K562 (cell line): Measurements from ENCODE around the gene TFAP2E. TPM values are rescaled to one million over a fixed set of nuclear protein-coding genes. Genes with fewer than 3 reads are reported as not detected.
A peak's percentile ranks its signal among the peaks of the same experiment; 100 is the strongest.

Experiments
- ARID2 ChIP-seq: fragments of 450-650 bp; IDR thresholded peaks from 2 replicates; pipeline ENCODE4 v1.6.1; 2017; ENCODE audit warnings: antibody characterized with exemption, mild to moderate bottlenecking
- CTCFL ChIP-seq: IDR thresholded peaks from 2 replicates; pipeline ENCODE4 v1.6.1; 2011; ENCODE audit warnings: borderline replicate concordance, low read depth, mild to moderate bottlenecking, moderate library complexity, low read length; ENCODE audit not compliant: insufficient read depth, poor library complexity, severe bottlenecking
- E2F1 ChIP-seq: sonication (generic); formaldehyde crosslinking; IDR thresholded peaks from 2 replicates; pipeline ENCODE4 v1.8.1; 2023; ENCODE audit warnings: mild to moderate bottlenecking, missing genetic modification reagents, moderate library complexity
- MAZ ChIP-seq, 2 experiments: fragments of 450-650 bp in 1 of 2; sonication (generic) in 1 of 2; formaldehyde crosslinking; IDR thresholded peaks in 1 of 2; conservative IDR thresholded peaks in 1 of 2; 2 replicates each; pipeline versions ENCODE4 v1.4.0 to v1.5.0; 2020; ENCODE audit warnings: mild to moderate bottlenecking in 1 of 2, missing genetic modification reagents in 1 of 2
- MEF2D ChIP-seq: conservative IDR thresholded peaks from 2 replicates; pipeline ENCODE4 v1.6.1; 2016; ENCODE audit warnings: low read depth, missing genetic modification characterization, missing compliant biosample characterization
- NCOA2 ChIP-seq, 2 experiments: fragments of 450-650 bp; IDR thresholded peaks; 2 replicates each; pipeline ENCODE4 v1.6.1; 2018; ENCODE audit warnings: mild to moderate bottlenecking in 2 of 2, moderate library complexity in 1 of 2; ENCODE audit not compliant: partially characterized antibody in 2 of 2
- RBM39 ChIP-seq: fragments of 200-400 bp; formaldehyde crosslinking; optimal IDR thresholded peaks from 2 replicates; pipeline ENCODE3; 2018; ENCODE audit warnings: low read depth, low read length
- TAF9B ChIP-seq: fragments of 450-650 bp; IDR thresholded peaks from 2 replicates; pipeline ENCODE4 v1.6.1; 2018; ENCODE audit warnings: mild to moderate bottlenecking; ENCODE audit not compliant: partially characterized antibody
- ZNF449 ChIP-seq: fragments of 250-450 bp; sonication (Bioruptor Pico); IDR thresholded peaks from 2 replicates; pipeline ENCODE4 v1.8.0; 2022; ENCODE audit warnings: moderate library complexity, mild to moderate bottlenecking, inconsistent platforms
- ZNF518B ChIP-seq: fragments of 250-450 bp; sonication (Bioruptor Pico); IDR thresholded peaks from 2 replicates; pipeline ENCODE4 v1.5.0; 2021; ENCODE audit warnings: mild to moderate bottlenecking, moderate library complexity
- polyA plus RNA-seq, 8 experiments: library from polyadenylated mRNA; depleted of rRNA in 4 of 8; stranded (reverse) in 5 of 8; unstranded in 3 of 8; fragments of >200 nt; fragmentation: Nextera tagmentation in 2 of 8; fragmentation: Illumina TruSeq in 1 of 8; extraction: Ambion mirVana in 2 of 8; extraction: Trizol in 1 of 8; gene quantifications; 2 replicates each; pipeline versions ENCODE4 v1.2.1 to v1.2.3, GENCODE V29; 2011 to 2014; ENCODE audit warnings: inconsistent platforms in 1 of 8, missing spikeins in 1 of 8
- total RNA-seq, 7 experiments: library from RNA; depleted of rRNA in 6 of 7; stranded (reverse); fragments of >200 nt in 6 of 7; fragmentation: Illumina TruSeq in 2 of 7; extraction: Trizol in 2 of 7; gene quantifications; 2 replicates each; pipeline versions ENCODE4 v1.2.1 to v1.2.3, GENCODE V29; 2011 to 2021; ENCODE audit warnings: low replicate concordance in 1 of 7

Gene TFAP2E
- total and polyA plus RNA-seq, 9 of the 15 experiments (the other 6 are each of a cell fraction or from before 2014, with no cell fraction given): 0.03 to 0.11 (median 0.07) TPM; not detected in 4

- TF ChIP-seq ZNF449 (CRISPR knock-in tag) (no peak), MEF2D (tag) (no peak), E2F1 (CRISPR knock-in tag) (no peak), ARID2 (0 out of 2 replicates have a peak, but pooled peaks have one; percentile 12), ZNF518B (CRISPR knock-in tag) (no peak), CTCFL (peak; percentile 43), NCOA2 (IDR thresholded peaks at IDR 0.05; ENCODE audit: partially characterized antibody in 2 of 2) (no peak), RBM39 (peak; percentile 30), TAF9B (no peak), MAZ (CRISPR knock-in tag; conservative IDR thresholded peaks at IDR 0.05 in 1 of 2, IDR thresholded peaks at IDR 0.05 in 1 of 2) (peak in 1 of 2 experiments; percentile 57; a peak in 1 of 4 replicates)
These were observed 28.1 kb upstream of the TFAP2E start (continued) for GRCh38 chr1:35544976-35545375.
